ENCODE measurements around the gene SLC28A2. TPM values are rescaled to one million over a fixed set of nuclear protein-coding genes. Genes with fewer than 3 reads are reported as not detected.

The SLC28A2 gene
- total and polyA plus RNA-seq, 12 donors = under 0.01 to 0.37 (median 0.10) TPM; not detected in 6

- intact Hi-C loops (cut with DNase I) = no loop called here
- no peak for TF ChIP-seq POLR2A (IDR thresholded peaks at IDR 0.05)
- no peak for TF ChIP-seq CTCF (IDR thresholded peaks at IDR 0.05)
- Histone ChIP-seq H3K4me3 (no peak overlapping the region), H3K4me1 (replicated peaks in 1 of 2) (no peaks in the 10 kb centered on the region), H3K36me3 (replicated peaks in 1 of 2) (no peaks in the 10 kb centered on the region), H3K27me3 (no peaks in the 10 kb centered on the region), H3K9me3 (replicated peaks in 1 of 3) (no peaks in the 10 kb centered on the region), H3K27ac (no peak overlapping the region)
- no peak for DNase-seq
- 66 to 79% (median 76%) methylated on average over 9 to 11 of the region's 11 CpGs for WGBS, 4 donors
Measured at GRCh38 chr15:45225506-45226273, 26.3 kb upstream of the SLC28A2 start.

GRCh38 chr15:45228931-45229330 lies 23.1 kb upstream of the SLC28A2 start:
- intact Hi-C loops (cut with DNase I) = no loop called here
- Histone ChIP-seq H3K27ac (no peak overlapping the region), H3K27me3 (no peaks in the 10 kb centered on the region), H3K36me3 (replicated peaks in 1 of 2) (no peaks in the 10 kb centered on the region), H3K9me3 (replicated peaks in 1 of 3) (no peaks in the 10 kb centered on the region), H3K4me3 (no peak overlapping the region), H3K4me1 (replicated peaks in 1 of 2) (no peaks in the 10 kb centered on the region)
- TF ChIP-seq POLR2A (IDR thresholded peaks at IDR 0.05) = no peak
- no peak for TF ChIP-seq CTCF (IDR thresholded peaks at IDR 0.05)
- 65 to 82% (median 81%) methylated on average over 5 of the region's 5 CpGs for WGBS, 4 donors
- no peak for DNase-seq

GRCh38 chr15:45230245-45230965 lies 21.6 kb upstream of the SLC28A2 start:
- intact Hi-C loops (cut with DNase I) = no loop called here
- TF ChIP-seq CTCF (IDR thresholded peaks at IDR 0.05) (no peak), POLR2A (IDR thresholded peaks at IDR 0.05) (no peak)

GRCh38 chr15:45231132-45231531 lies 20.9 kb upstream of the SLC28A2 start:
- Histone ChIP-seq H3K9me3 (replicated peaks in 1 of 3) (peaks cover 0 to 5% (median 0%) of the 10 kb centered on the region in 3 donors), H3K4me3 (no peak overlapping the region), H3K27me3 (no peaks in the 10 kb centered on the region), H3K4me1 (replicated peaks in 1 of 2) (no peaks in the 10 kb centered on the region), H3K36me3 (replicated peaks in 1 of 2) (no peaks in the 10 kb centered on the region), H3K27ac (no peak overlapping the region)
- WGBS, 4 donors = 72 to 84% (median 82%) methylated on average over 3 of the region's 3 CpGs
- TF ChIP-seq POLR2A (IDR thresholded peaks at IDR 0.05) (no peak), CTCF (IDR thresholded peaks at IDR 0.05) (no peak)
- intact Hi-C loops (cut with DNase I) = no loop called here
- DNase-seq = no peak

More at GRCh38 chr15:45230245-45230965, 21.6 kb upstream of the SLC28A2 start:
- DNase-seq = no peak
- Histone ChIP-seq H3K4me1 (replicated peaks in 1 of 2) (no peaks in the 10 kb centered on the region), H3K4me3 (no peak overlapping the region), H3K27me3 (no peaks in the 10 kb centered on the region), H3K9me3 (replicated peaks in 1 of 3) (peaks cover 0 to 4% (median 0%) of the 10 kb centered on the region in 3 donors), H3K36me3 (replicated peaks in 1 of 2) (no peaks in the 10 kb centered on the region), H3K27ac (no peak overlapping the region)
- WGBS, 4 donors = 0% methylated on average over 1 of the region's 1 CpG
